H9 (cell line): ENCODE data around the gene GET4. TPM values are rescaled to one million over a fixed set of nuclear protein-coding genes. Genes with fewer than 3 reads are reported as not detected.
A peak's percentile ranks its signal among the peaks of the same experiment; 100 is the strongest.

ENCODE experiments used
- DNase-seq: peaks from one replicate; pipeline ENCODE4 v3.0.0-alpha.2; 2017
- H2AFZ ChIP-seq: one replicate; pipeline ENCODE4 v1.6.1; 2013; ENCODE audit warnings: mild to moderate bottlenecking, low read length, control low read depth, moderate library complexity
- H2AK5ac ChIP-seq: 2 replicates; pipeline ENCODE4 v1.6.1; 2013; ENCODE audit warnings: low read length, control low read depth, mixed read lengths; ENCODE audit not compliant: insufficient read length
- H2BK120ac ChIP-seq: one replicate; pipeline ENCODE4 v1.6.1; 2013; ENCODE audit warnings: low read depth, mild to moderate bottlenecking, low read length, control low read depth, inconsistent platforms; ENCODE audit not compliant: poor library complexity, severe bottlenecking
- H2BK12ac ChIP-seq: 2 replicates; pipeline ENCODE4 v1.6.1; 2013; ENCODE audit warnings: low read length, control low read depth, mixed read lengths, low read depth; ENCODE audit not compliant: insufficient read length
- H2BK15ac ChIP-seq: 2 replicates; pipeline ENCODE4 v1.6.1; 2013; ENCODE audit warnings: low read depth, low read length, control low read depth
- H2BK20ac ChIP-seq: one replicate; pipeline ENCODE4 v1.6.1; 2013; ENCODE audit warnings: low read depth, mild to moderate bottlenecking, low read length, control low read depth, inconsistent platforms; ENCODE audit not compliant: poor library complexity, severe bottlenecking
- H2BK5ac ChIP-seq: 2 replicates; pipeline ENCODE4 v1.6.1; 2013; ENCODE audit warnings: low read length, control low read depth, mixed read lengths; ENCODE audit not compliant: insufficient read length
- H3K14ac ChIP-seq: 2 replicates; pipeline ENCODE4 v1.6.1; 2013; ENCODE audit warnings: low read length, control low read depth; ENCODE audit not compliant: insufficient read depth
- H3K18ac ChIP-seq: 2 replicates; pipeline ENCODE4 v1.6.1; 2013; ENCODE audit warnings: low read depth, mild to moderate bottlenecking, mixed read lengths, low read length, control low read depth; ENCODE audit not compliant: insufficient read length
- H3K23ac ChIP-seq: 2 replicates; pipeline ENCODE4 v1.6.1; 2013; ENCODE audit warnings: low read length, control low read depth, mixed read lengths, low read depth; ENCODE audit not compliant: insufficient read length
- H3K23me2 ChIP-seq: 2 replicates; pipeline ENCODE4 v1.6.1; 2013; ENCODE audit warnings: low read depth, mild to moderate bottlenecking, mixed read lengths, low read length, control low read depth; ENCODE audit not compliant: insufficient read length, poor library complexity, severe bottlenecking
- H3K27ac ChIP-seq: 2 replicates; pipeline ENCODE4 v1.5.1; 2013; ENCODE audit warnings: low read length, control low read depth, mixed read lengths, low read depth; ENCODE audit not compliant: insufficient read length
- H3K27me3 ChIP-seq: 2 replicates; pipeline ENCODE4 v1.6.1; 2013; ENCODE audit warnings: low read length, control low read depth, inconsistent platforms; ENCODE audit not compliant: insufficient read depth
- H3K4ac ChIP-seq: 2 replicates; pipeline ENCODE4 v1.6.1; 2013; ENCODE audit warnings: low read depth, mild to moderate bottlenecking, control low read depth, inconsistent platforms, low read length, moderate library complexity
- H3K4me1 ChIP-seq: 2 replicates; pipeline ENCODE4 v1.6.1; 2013; ENCODE audit warnings: low read length, control low read depth, inconsistent platforms; ENCODE audit not compliant: insufficient read depth
- H3K4me2 ChIP-seq: 2 replicates; pipeline ENCODE4 v1.6.1; 2013; ENCODE audit warnings: low read length, control low read depth, mixed read lengths; ENCODE audit not compliant: insufficient read length, insufficient read depth
- H3K56ac ChIP-seq: 2 replicates; pipeline ENCODE4 v1.6.1; 2013; ENCODE audit warnings: low read depth, mild to moderate bottlenecking, mixed read lengths, low read length, control low read depth; ENCODE audit not compliant: insufficient read length
- H3K79me1 ChIP-seq: 2 replicates; pipeline ENCODE4 v1.6.1; 2013; ENCODE audit warnings: low read depth, mild to moderate bottlenecking, moderate library complexity, low read length, control low read depth, inconsistent platforms; ENCODE audit not compliant: insufficient read depth, poor library complexity, severe bottlenecking
- H3K79me2 ChIP-seq: 2 replicates; pipeline ENCODE4 v1.6.1; 2013; ENCODE audit warnings: low read length, control low read depth, inconsistent platforms; ENCODE audit not compliant: insufficient read depth
- H3K9ac ChIP-seq: 2 replicates; pipeline ENCODE4 v1.6.1; 2013; ENCODE audit warnings: low read length, control low read depth, mixed read lengths; ENCODE audit not compliant: insufficient read length; ENCODE audit errors: extremely low read depth
- H3K9me3 ChIP-seq: one replicate; pipeline ENCODE4 v1.6.1; 2013; ENCODE audit warnings: low read depth, low read length, inconsistent platforms; ENCODE audit not compliant: control insufficient read depth
- H3T11ph ChIP-seq: one replicate; pipeline ENCODE4 v1.6.1; 2013; ENCODE audit warnings: mild to moderate bottlenecking, low read length, control low read depth, inconsistent platforms
- H4K20me1 ChIP-seq: one replicate; pipeline ENCODE4 v1.6.1; 2013; ENCODE audit not compliant: control insufficient read depth, insufficient read length, insufficient read depth
- H4K5ac ChIP-seq: 2 replicates; pipeline ENCODE4 v1.6.1; 2013; ENCODE audit warnings: low read depth, mild to moderate bottlenecking, mixed read lengths, low read length, control low read depth; ENCODE audit not compliant: insufficient read length
- H4K8ac ChIP-seq: replicated peaks from 2 replicates; pipeline ENCODE4 v1.6.1; 2013; ENCODE audit warnings: low read length, control low read depth, mixed read lengths, low read depth; ENCODE audit not compliant: insufficient read length
- H4K91ac ChIP-seq: 2 replicates; pipeline ENCODE4 v1.6.1; 2013; ENCODE audit warnings: low read depth, mild to moderate bottlenecking, moderate library complexity, mixed read lengths, low read length, control low read depth; ENCODE audit not compliant: insufficient read length
- H3K27ac Mint-ChIP-seq, 3 experiments: 2 replicates in 2 of 3; 3 replicates in 1 of 3; pipeline ENCODE4 v1.8.0; 2020 to 2021; ENCODE audit warnings: mixed read lengths in 3 of 3, mild to moderate bottlenecking in 1 of 3, moderate library complexity in 1 of 3
- H3K27me3 Mint-ChIP-seq: 2 replicates; pipeline ENCODE4 v1.8.0; 2021; ENCODE audit warnings: low read depth, mild to moderate bottlenecking, moderate library complexity, mixed read lengths
- H3K36me3 Mint-ChIP-seq, 3 experiments: 2 replicates in 2 of 3; 3 replicates in 1 of 3; pipeline ENCODE4 v1.8.0; 2020 to 2021; ENCODE audit warnings: low read depth in 3 of 3, mixed read lengths in 3 of 3; ENCODE audit not compliant: insufficient read depth in 1 of 3
- H3K4me1 Mint-ChIP-seq, 2 experiments: 2 replicates each; pipeline ENCODE4 v1.8.0; 2020; ENCODE audit warnings: mixed read lengths in 2 of 2
- H3K4me3 Mint-ChIP-seq, 2 experiments: 2 replicates in 1 of 2; 3 replicates in 1 of 2; pipeline ENCODE4 v1.8.0; 2020 to 2021; ENCODE audit warnings: mild to moderate bottlenecking in 2 of 2, mixed read lengths in 2 of 2, moderate library complexity in 1 of 2
- H3K9me3 Mint-ChIP-seq, 2 experiments: 2 replicates in 1 of 2; 3 replicates in 1 of 2; pipeline ENCODE4 v1.8.0; 2020; ENCODE audit warnings: mild to moderate bottlenecking in 2 of 2, mixed read lengths in 2 of 2, moderate library complexity in 1 of 2
- WGBS: extraction: QIAGEN DNeasy Blood & Tissue Kit; methylation state at CpG from one replicate; pipeline ENCODE4 v1.1.7; 2013; ENCODE audit warnings: missing lambda C conversion rate, low lambda C conversion rate, mixed read lengths; ENCODE audit not compliant: insufficient read length; ENCODE audit errors: extremely low coverage; 5-methylcytosine and 5-hydroxymethylcytosine counted together
- total RNA-seq: library from RNA; stranded (reverse); gene quantifications from 2 replicates; pipeline ENCODE4 v1.2.1, GENCODE V29; 2021
- TF ChIP-seq, protein P1 (sequence below): fragments of 200-600 bp; sonication (generic); conservative IDR thresholded peaks from 3 replicates; pipeline ENCODE4 v1.8.0; 2021; ENCODE audit warnings: antibody characterized with exemption, mild to moderate bottlenecking

The GET4 gene
- total RNA-seq, 1 experiment from 2014 or later: 70.2 TPM

DNA sequence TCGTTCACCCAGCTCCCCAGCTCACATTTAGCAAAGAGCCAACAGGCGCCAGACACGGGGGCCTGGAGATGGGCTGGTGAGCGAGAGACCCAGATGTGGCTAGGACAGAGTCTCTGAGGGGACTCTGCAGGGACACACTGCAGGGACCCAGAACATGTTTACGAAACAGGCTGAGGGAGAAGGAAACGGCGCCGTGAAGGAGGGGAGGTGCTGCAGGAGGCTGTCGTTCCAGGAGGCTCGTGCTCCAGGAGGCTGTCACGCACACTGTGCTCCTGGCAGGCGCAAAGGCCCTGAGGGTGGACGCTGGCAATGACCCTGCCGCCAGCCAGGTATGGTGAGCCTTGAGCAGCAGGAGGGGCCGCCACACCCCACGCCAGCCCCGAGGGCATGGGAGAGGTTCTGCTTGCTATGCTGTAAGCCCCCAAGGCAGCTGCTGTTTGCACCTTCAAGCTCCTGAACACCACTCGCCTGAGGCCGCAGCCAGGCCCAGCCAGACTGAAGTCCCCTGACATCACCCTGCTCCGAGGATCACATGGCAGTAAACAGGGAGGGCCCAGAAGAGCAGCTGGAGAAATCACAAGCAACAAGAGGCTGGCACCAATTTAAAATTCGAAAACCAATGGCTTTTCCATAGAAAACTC is 50.8 kb downstream of the GET4 start:
- Histone ChIP-seq H4K20me1 (no peaks in the 10 kb centered on the region), H3K23me2 (no peaks in the 10 kb centered on the region), H3T11ph (no peak overlapping the region), H3K79me1 (no peaks in the 10 kb centered on the region), H2AFZ (no peak overlapping the region), H3K23ac (no peak overlapping the region), H2BK20ac (no peak overlapping the region), H3K9ac (no peak overlapping the region), H2BK15ac (no peak overlapping the region), H3K56ac (no peak overlapping the region), H4K5ac (no peak overlapping the region), H3K9me3 (no peaks in the 10 kb centered on the region), H3K14ac (no peak overlapping the region; the same call in 1 of the 2 replicates), H2BK120ac (no peak overlapping the region), H2AK5ac (no peak overlapping the region), H4K8ac (no peak overlapping the region), H3K4me2 (no peak overlapping the region), H3K27me3 (no peaks in the 10 kb centered on the region), H3K79me2 (no peaks in the 10 kb centered on the region), H3K18ac (no peak overlapping the region), H4K91ac (no peak overlapping the region), H3K4me1 (no peaks in the 10 kb centered on the region), H2BK12ac (no peak overlapping the region), H3K4ac (no peak overlapping the region), H2BK5ac (no peak overlapping the region), H3K27ac (no peak overlapping the region)
- H3K4me3 Mint-ChIP-seq: no peak overlapping the region
- no peaks in the 10 kb centered on the region; the same call in 1 of the 2 replicates for H3K27me3 Mint-ChIP-seq
- no peak for DNase-seq
- no peaks in the 10 kb centered on the region; a peak in 1 of 5 replicates for H3K9me3 Mint-ChIP-seq
- WGBS: no CpG with 5 or more reads among the region's 21 CpGs
- TF ChIP-seq, protein P1, sequence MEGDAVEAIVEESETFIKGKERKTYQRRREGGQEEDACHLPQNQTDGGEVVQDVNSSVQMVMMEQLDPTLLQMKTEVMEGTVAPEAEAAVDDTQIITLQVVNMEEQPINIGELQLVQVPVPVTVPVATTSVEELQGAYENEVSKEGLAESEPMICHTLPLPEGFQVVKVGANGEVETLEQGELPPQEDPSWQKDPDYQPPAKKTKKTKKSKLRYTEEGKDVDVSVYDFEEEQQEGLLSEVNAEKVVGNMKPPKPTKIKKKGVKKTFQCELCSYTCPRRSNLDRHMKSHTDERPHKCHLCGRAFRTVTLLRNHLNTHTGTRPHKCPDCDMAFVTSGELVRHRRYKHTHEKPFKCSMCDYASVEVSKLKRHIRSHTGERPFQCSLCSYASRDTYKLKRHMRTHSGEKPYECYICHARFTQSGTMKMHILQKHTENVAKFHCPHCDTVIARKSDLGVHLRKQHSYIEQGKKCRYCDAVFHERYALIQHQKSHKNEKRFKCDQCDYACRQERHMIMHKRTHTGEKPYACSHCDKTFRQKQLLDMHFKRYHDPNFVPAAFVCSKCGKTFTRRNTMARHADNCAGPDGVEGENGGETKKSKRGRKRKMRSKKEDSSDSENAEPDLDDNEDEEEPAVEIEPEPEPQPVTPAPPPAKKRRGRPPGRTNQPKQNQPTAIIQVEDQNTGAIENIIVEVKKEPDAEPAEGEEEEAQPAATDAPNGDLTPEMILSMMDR: no peak
- peak overlapping the region in 1 of 3 experiments; percentile 83; a peak in 2 of 7 replicates for H3K27ac Mint-ChIP-seq
- peaks cover 0 to 2% of the 10 kb centered on the region in 2 experiments; a peak in 3 of 4 replicates for H3K4me1 Mint-ChIP-seq
- H3K36me3 Mint-ChIP-seq: no peaks in the 10 kb centered on the region; a peak in 1 of 7 replicates
